ENCODE measurements around the gene TMTC3. TPM values are rescaled to one million over a fixed set of nuclear protein-coding genes. Genes with fewer than 3 reads are reported as not detected.
A peak's percentile ranks its signal among the peaks of the same experiment; 100 is the strongest.

TMTC3 gene
- total RNA-seq, 3 donors from 2014 or later: 7.5 to 7.7 (median 7.5) TPM

DNA sequence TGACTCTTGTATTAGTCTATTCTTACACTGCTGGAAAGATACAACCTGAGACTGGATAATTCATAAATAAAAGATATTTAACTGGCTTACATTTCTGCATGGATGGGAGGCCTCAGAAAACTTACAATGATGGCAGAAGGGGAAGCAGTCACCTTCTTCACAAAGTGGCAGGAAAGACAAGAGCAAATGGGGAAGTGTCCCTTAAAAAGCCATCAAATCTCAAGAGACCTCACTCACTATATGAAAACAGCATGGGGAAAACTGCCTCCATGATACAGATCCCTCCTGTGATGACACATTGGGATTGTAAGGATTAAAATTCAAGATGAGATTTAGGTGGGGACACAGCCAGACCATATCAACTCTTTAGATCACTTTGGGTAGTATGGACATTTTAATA is 83.7 kb downstream of the TMTC3 start:
- peaks cover 5% of the 10 kb centered on the region for H3K9me3 Mint-ChIP-seq
- H3K27me3 Mint-ChIP-seq (ENCODE audit: low read depth): no peaks in the 10 kb centered on the region
- no peak for ATAC-seq
- no peaks in the 10 kb centered on the region for H3K36me3 Mint-ChIP-seq (ENCODE audit: insufficient read depth)
- no peak overlapping the region for H3K4me3 Mint-ChIP-seq
- peaks cover 6% of the 10 kb centered on the region for H3K4me1 Mint-ChIP-seq (ENCODE audit: low read depth)
- no peak for DNase-seq

DNA sequence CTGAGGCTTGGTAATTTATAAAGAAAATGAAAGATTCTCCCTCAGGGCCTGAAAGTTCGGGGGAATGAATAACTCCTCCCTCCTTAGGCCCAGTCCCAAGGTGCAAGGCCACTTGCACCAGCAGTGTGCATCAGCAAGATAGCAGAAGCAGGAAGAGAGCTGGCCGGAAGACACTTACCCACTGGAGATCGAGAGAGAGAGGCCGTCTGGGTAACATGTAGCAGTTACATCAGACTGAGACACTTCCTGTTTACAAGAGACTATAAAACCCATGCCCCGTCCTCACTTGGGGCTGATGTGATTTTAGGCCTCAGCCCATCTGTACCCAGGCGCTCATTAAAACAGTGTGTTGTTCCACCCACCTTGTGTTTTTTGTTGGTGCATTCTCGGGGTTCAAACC is 85.2 kb downstream of the TMTC3 start:
- Mint-ChIP-seq H3K4me1 (ENCODE audit: low read depth) (peaks cover 6% of the 10 kb centered on the region), H3K36me3 (ENCODE audit: insufficient read depth) (no peaks in the 10 kb centered on the region), H3K27me3 (ENCODE audit: low read depth) (no peaks in the 10 kb centered on the region), H3K9me3 (peaks cover 3% of the 10 kb centered on the region), H3K4me3 (no peak overlapping the region)
- DNase-seq (no peak), ATAC-seq (no peak)

DNA sequence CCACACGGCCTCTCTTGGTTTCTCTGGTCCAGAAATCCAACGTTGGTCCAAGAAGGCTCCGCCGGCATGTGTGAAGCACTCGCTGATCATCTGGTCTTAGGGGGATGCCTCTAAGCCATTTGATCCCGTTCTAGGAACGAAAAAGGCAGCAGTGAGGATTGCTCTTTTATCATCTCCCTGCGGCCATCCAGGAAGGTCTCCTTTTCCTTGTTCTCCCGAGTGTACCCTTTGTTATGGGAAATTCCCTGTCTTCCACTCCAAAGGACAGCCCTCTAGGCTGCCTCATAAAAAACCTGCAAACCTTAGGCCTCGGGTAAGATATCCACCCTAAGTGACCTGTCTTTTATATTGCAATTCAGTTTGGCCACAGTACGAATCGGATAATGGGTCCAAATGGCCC is 85.8 kb downstream of the TMTC3 start:
- no peaks in the 10 kb centered on the region for H3K27me3 Mint-ChIP-seq (ENCODE audit: low read depth)
- DNase-seq (no peak), ATAC-seq (no peak)
- no peak overlapping the region for H3K4me3 Mint-ChIP-seq
- H3K9me3 Mint-ChIP-seq: peaks cover 3% of the 10 kb centered on the region
- peaks cover 6% of the 10 kb centered on the region for H3K4me1 Mint-ChIP-seq (ENCODE audit: low read depth)
- H3K36me3 Mint-ChIP-seq (ENCODE audit: insufficient read depth): no peaks in the 10 kb centered on the region

DNA sequence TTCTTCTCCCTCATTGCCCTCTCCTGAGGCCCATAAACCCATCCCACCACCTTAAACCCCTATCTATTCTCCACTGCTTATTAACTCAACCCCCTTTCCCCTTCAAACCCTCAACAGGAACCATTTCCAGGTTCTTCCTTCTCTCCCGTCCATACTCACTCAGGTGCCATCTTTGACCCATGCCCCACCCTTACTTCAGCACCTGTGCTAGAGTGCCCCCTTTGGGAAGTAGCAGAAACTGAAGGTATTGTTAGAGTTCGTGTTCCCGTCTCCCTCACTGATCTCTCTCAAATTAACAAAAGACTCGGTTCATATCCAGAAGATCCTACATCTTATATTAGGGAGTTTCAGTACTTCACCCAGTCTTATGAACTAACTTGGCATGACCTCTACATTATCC is 86.6 kb downstream of the TMTC3 start:
- Mint-ChIP-seq H3K27me3 (ENCODE audit: low read depth) (no peaks in the 10 kb centered on the region), H3K36me3 (ENCODE audit: insufficient read depth) (no peaks in the 10 kb centered on the region), H3K4me1 (ENCODE audit: low read depth) (peaks cover 6% of the 10 kb centered on the region), H3K9me3 (peaks cover 3% of the 10 kb centered on the region), H3K4me3 (no peak overlapping the region)
- ATAC-seq (no peak), DNase-seq (no peak)

DNA sequence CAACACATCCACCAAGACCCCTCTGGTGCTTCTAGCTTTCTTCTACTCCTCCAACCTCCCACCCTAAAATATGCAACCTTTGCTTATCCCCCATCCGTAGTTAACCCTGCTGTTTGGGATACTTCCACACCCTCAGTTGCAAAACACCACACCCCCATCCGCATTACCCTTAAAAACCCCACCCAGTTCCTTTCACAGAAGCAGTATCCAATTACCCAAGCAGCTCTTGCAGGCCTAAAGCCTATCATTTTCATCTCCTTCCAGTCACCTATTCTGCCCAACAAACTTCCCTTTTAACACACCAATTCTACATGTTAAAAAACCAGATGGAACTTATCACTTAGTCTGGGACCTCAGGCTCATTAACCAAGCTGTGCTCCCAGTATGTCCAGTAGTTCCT is 88.2 kb downstream of the TMTC3 start:
- Mint-ChIP-seq H3K36me3 (ENCODE audit: insufficient read depth) (no peaks in the 10 kb centered on the region), H3K27me3 (ENCODE audit: low read depth) (no peaks in the 10 kb centered on the region), H3K4me3 (no peak overlapping the region), H3K4me1 (ENCODE audit: low read depth) (peaks cover 9% of the 10 kb centered on the region), H3K9me3 (peaks cover 3% of the 10 kb centered on the region)
- ATAC-seq (no peak), DNase-seq (no peak)

DNA sequence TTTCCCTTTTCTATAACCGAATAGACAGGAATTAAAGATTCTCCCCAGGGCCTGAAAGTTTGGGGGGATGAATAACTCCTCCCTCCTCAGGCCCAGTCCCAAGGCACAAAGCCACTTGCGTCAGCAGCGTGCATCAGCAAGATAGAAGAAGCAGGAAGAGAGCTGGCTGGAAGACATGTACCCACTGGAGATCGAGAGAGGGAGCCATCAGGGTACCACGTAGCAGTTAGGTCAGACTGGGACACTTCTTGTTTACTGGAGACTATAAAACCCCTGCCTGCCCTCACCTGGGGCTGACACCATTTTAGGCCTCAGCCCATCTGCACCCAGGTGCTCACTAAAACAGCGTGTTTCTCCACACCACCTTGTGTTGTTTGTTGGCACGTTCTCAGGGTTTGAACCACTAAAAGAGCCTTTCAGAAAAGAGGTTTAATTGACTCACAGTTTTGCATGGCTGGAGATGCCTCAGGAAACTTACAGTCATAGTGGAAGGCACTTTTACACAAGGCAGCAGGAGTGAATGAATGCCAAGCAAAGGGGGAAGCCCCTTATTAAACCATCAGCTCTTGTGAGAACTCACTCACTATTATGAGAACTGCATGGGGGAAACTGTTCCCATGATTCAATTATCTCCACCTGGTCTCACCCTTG is 93.2 kb downstream of the TMTC3 start:
- no peaks in the 10 kb centered on the region for H3K36me3 Mint-ChIP-seq (ENCODE audit: insufficient read depth)
- H3K27me3 Mint-ChIP-seq (ENCODE audit: low read depth): peaks cover 2% of the 10 kb centered on the region
- peaks cover 12% of the 10 kb centered on the region for H3K4me1 Mint-ChIP-seq (ENCODE audit: low read depth)
- peak; percentile 81 to 86 for ATAC-seq
- no peak for DNase-seq
- peaks cover 4% of the 10 kb centered on the region for H3K9me3 Mint-ChIP-seq
- no peak overlapping the region for H3K4me3 Mint-ChIP-seq

DNA sequence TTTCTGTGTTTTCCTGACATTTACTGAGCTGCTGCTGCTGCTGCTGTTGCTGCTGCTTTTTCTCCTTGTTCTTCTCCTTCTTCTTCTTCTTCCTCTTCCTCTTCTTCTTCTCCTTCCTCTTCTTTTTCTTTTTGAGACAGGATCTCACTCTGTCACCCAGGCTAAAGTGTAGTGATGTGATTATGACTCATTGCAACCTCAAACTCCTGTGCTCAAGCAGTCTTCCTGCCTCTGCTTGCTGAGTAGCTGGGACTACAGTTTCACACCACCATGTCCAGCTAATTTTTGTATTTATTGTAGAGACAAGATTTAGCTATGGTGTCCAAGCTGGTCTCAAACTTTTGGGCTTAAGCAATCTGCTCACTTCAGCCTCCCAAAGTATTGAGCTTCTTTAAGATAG is 95.8 kb downstream of the TMTC3 start:
- ATAC-seq: peak in 1 of 2 donors; percentile 18
- Mint-ChIP-seq H3K4me3 (no peak overlapping the region), H3K27me3 (ENCODE audit: low read depth) (peaks cover 2% of the 10 kb centered on the region), H3K36me3 (ENCODE audit: insufficient read depth) (no peaks in the 10 kb centered on the region), H3K4me1 (ENCODE audit: low read depth) (peaks cover 23% of the 10 kb centered on the region), H3K9me3 (peaks cover 4% of the 10 kb centered on the region)
- DNase-seq: no peak

DNA sequence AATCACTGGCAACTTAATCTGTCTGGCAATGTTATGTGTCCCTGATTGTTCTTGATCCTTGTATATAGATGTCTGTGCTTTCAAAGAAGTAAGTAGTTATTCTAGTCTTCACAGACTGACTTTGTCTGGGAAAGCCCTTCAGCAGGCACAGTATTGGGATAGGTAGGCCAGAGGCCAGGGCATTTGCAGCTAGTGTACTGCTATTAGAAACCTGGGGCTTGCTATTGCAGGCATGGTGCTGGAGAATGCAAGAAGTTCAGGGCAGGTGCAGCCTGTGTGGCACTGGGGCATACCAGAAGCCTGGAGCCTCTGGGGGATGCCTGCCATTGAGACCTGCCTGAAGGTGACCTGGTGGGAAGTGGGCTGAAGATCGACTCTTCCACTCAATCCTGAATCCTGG is 96.3 kb downstream of the TMTC3 start:
- Mint-ChIP-seq H3K27me3 (ENCODE audit: low read depth) (peaks cover 2% of the 10 kb centered on the region), H3K36me3 (ENCODE audit: insufficient read depth) (no peaks in the 10 kb centered on the region), H3K4me3 (no peak overlapping the region), H3K9me3 (peaks cover 4% of the 10 kb centered on the region), H3K4me1 (ENCODE audit: low read depth) (peaks cover 23% of the 10 kb centered on the region)
- ATAC-seq: no peak
- DNase-seq: no peak

DNA sequence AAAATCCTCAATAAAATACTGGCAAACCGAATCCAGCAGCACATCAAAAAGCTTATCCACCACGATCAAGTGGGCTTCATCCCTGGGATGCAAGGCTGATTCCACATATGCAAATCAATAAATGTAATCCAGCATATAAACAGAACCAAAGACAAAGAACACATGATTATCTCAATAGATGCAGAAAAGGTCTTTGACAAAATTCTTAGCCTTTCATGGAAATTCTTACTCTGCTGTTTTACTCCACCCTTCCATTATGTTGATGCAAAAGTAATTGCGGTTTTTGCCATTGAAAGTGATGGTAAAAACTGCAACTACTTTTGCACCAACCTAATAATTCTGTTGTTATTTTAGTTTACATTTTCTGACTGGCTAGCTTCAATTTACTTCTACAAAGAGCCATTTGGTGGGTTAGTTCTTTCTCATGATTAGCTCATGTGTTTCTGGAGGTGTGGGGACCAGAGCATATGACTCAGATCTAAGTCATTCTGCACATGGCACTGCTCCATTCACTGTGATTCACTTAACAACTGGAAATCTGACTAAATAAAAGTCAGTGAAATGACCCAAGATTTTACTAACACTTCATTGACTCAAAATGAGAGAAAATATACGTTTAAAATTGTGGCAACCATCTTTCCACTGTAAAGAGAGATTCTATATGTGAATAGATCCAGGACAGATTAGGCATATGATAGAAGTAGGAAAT is 99.9 kb downstream of the TMTC3 start:
- Mint-ChIP-seq H3K27me3 (ENCODE audit: low read depth) (peaks cover 13% of the 10 kb centered on the region), H3K36me3 (ENCODE audit: insufficient read depth) (no peaks in the 10 kb centered on the region), H3K9me3 (peaks cover 4% of the 10 kb centered on the region), H3K4me3 (no peak overlapping the region), H3K4me1 (ENCODE audit: low read depth) (peaks cover 17% of the 10 kb centered on the region)
- peak; percentile 92 to 96 for ATAC-seq
- DNase-seq: no peak

DNA sequence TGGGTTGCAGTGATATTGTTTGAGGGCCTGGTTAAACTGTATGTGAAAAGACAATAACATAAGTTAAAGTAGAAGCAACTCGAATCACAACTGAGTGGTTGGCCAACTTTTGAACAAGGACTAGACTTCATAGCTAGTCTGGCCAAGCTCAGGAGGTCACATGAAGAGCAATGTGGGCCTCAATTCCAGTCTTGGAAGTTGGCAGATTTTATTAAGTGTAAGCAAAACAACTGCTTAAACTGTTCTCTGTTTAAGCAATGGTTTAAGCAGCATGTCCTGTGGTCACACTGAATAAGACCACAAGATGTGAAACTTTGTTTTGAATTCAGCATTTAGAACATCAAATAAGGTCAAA is 100.4 kb downstream of the TMTC3 start:
- Mint-ChIP-seq H3K36me3 (ENCODE audit: insufficient read depth) (no peaks in the 10 kb centered on the region), H3K4me3 (no peak overlapping the region), H3K9me3 (peaks cover 4% of the 10 kb centered on the region), H3K4me1 (ENCODE audit: low read depth) (peaks cover 17% of the 10 kb centered on the region), H3K27me3 (ENCODE audit: low read depth) (peaks cover 13% of the 10 kb centered on the region)
- DNase-seq: no peak
- ATAC-seq: no peak

DNA sequence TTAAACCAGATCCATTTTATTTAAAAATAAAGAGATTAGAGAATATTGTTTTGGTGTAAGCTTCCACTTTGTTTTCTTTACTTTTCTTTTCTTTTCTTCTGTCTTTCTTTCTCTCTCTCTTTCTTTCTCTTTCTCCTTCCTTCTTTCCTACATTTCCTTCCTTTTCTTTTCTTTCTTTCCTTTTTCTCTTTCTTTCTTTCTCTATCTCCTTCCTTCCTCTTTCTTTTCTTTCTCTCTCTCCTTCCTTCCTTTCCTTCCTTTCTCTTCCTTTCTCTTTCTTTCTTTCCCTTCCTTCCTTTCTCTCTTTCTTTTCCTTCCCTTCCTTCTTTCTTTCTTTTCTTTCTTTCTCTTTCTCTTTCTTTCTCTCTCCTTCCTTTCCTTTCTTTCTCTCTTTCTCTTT is 100.8 kb downstream of the TMTC3 start:
- Mint-ChIP-seq H3K9me3 (peaks cover 4% of the 10 kb centered on the region), H3K27me3 (ENCODE audit: low read depth) (peaks cover 13% of the 10 kb centered on the region), H3K4me1 (ENCODE audit: low read depth) (peaks cover 15% of the 10 kb centered on the region), H3K36me3 (ENCODE audit: insufficient read depth) (no peaks in the 10 kb centered on the region), H3K4me3 (no peak overlapping the region)
- DNase-seq (no peak), ATAC-seq (no peak)

DNA sequence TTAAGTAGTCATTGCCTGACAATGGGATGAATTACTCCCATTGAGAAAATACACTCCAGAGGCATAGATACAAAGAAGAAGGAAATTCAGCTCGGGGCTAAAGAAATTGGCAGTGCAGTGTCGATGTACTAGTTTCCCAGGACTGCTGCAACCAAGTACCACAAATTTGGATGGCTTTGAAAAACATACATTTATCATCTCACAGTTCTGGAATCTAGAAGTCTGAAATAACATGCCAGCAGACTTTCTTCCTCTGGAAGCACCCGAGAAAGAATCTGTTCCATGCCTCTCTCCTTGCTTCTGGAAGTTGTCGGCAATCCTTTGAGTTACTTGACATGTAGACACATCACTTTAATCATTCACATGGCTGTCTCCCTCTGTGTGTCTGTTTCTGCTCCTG is 101.9 kb downstream of the TMTC3 start:
- Mint-ChIP-seq H3K27me3 (ENCODE audit: low read depth) (peaks cover 13% of the 10 kb centered on the region), H3K9me3 (peaks cover 4% of the 10 kb centered on the region)

DNA sequence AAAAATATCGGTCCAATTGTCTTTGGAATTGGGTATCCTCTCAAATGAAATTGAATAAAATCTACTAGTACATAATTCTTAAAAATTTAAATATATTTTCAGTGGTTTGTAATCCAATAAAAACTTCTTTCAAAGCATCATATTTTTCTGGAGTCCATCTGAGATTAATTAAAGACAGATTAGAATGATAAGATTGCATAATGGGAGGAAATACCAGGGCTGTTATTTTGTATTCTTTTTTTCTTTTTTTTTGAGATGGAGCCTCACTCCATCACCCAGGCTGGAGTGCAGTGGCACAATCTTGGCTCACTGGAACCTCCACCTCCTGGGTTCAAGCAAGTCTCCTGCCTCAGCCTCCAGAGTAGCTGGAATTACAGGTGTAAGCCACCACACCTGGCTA is 103.8 kb downstream of the TMTC3 start:
- no peak for DNase-seq
- peaks cover 10% of the 10 kb centered on the region for H3K4me1 Mint-ChIP-seq (ENCODE audit: low read depth)
- no peak overlapping the region for H3K4me3 Mint-ChIP-seq
- no peaks in the 10 kb centered on the region for H3K36me3 Mint-ChIP-seq (ENCODE audit: insufficient read depth)
- H3K27me3 Mint-ChIP-seq (ENCODE audit: low read depth): peaks cover 11% of the 10 kb centered on the region
- no peaks in the 10 kb centered on the region for H3K9me3 Mint-ChIP-seq
- no peak for ATAC-seq

More for the DNA sequence above, 101.9 kb downstream of the TMTC3 start:
- H3K4me1 Mint-ChIP-seq (ENCODE audit: low read depth): peaks cover 10% of the 10 kb centered on the region
- no peaks in the 10 kb centered on the region for H3K36me3 Mint-ChIP-seq (ENCODE audit: insufficient read depth)
- H3K4me3 Mint-ChIP-seq: no peak overlapping the region
- ATAC-seq (no peak), DNase-seq (no peak)

DNA sequence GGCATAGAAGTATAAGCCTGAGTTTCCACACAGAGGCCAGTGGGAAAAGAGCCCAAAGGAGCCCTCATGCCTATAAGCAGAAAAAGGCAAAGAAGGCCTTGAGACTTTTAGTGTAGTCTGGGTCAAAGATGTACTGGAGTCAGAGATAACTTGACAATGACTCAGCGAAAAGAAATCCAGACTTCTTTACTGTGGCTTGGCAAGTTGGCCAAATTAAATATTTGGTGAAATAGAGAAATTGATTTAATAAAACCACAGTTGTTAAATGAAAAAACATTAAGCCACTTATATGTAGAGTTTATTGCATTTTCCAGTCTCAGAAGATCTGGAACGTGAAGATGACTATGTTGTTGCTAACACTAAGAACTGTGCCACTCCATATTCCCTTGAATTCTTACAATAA is 105.1 kb downstream of the TMTC3 start:
- DNase-seq: no peak
- H3K36me3 Mint-ChIP-seq (ENCODE audit: insufficient read depth): no peaks in the 10 kb centered on the region
- peaks cover 4% of the 10 kb centered on the region for H3K4me1 Mint-ChIP-seq (ENCODE audit: low read depth)
- peaks cover 11% of the 10 kb centered on the region for H3K27me3 Mint-ChIP-seq (ENCODE audit: low read depth)
- no peak for ATAC-seq
- H3K9me3 Mint-ChIP-seq: no peaks in the 10 kb centered on the region
- H3K4me3 Mint-ChIP-seq: no peak overlapping the region

DNA sequence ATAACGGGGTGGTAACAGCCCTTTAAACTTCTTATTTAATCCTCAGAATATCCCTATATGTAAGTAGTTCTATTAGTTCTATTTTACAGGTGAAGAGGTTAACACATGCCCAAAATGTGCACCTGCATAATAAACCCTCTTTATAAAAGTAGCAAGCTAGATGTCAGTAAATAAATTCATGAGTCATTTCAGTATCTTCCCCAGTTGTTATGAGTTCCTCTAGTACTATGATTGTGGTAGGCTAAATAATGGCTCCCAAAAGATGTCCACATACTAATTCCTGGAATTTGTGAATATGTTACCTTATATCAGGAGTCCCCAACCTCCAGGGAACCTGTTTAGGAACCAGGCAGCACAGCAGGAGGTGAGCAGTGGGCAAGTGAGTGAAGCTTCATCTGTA is 106.5 kb downstream of the TMTC3 start:
- peaks cover 11% of the 10 kb centered on the region for H3K27me3 Mint-ChIP-seq (ENCODE audit: low read depth)
- H3K9me3 Mint-ChIP-seq: no peaks in the 10 kb centered on the region
- no peaks in the 10 kb centered on the region for H3K4me1 Mint-ChIP-seq (ENCODE audit: low read depth)
- DNase-seq (no peak), ATAC-seq (no peak)
- no peak overlapping the region for H3K4me3 Mint-ChIP-seq
- H3K36me3 Mint-ChIP-seq (ENCODE audit: insufficient read depth): no peaks in the 10 kb centered on the region
